ENCODE measurements around the gene CUL3.

CUL3 gene

GRCh38 chr2:224579411-224579810 lies 5.8 kb downstream of the CUL3 start:
- no peak for DNase-seq

- no peak for DNase-seq
Measured at GRCh38 chr2:224577541-224577940, 7.6 kb downstream of the CUL3 start.

DNA sequence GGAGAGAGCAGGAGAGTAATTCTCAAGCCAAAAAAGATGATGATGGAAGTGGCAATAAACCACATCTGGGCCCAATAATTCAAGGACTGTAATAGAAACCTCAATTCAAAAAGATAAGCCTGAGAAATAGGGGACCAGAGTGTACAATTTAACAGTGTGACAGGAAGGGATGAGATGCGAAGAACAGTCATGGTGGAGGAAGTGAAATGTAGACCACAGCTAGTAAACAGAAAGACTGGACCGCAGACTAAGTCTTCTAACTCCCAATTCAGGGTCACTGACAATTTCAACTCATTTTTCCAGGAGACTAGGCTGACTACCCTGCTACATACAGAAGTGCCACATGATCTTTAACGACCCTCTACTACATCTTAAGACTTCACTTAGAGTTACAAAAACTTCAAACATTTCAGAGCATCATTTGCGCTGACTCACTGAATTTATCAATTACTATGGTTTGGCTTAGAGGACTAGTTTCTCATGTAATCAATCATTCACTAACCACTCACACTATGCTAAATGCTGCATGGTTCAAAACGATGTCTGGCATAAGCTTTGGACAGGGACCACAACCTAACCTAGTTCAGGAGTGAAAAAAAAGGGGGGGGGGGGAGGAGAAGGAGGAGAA lies 9.0 kb downstream of the CUL3 start:
- no peak for DNase-seq

- DNase-seq, result no peak
Measured at GRCh38 chr2:224574423-224575084, 10.6 kb downstream of the CUL3 start.

- DNase-seq, result no peak
Measured at GRCh38 chr2:224573724-224574123, 11.4 kb downstream of the CUL3 start.

GRCh38 chr2:224572338-224572737 lies 12.8 kb downstream of the CUL3 start:
- no peak for DNase-seq

- DNase-seq, result no peak
Measured at GRCh38 chr2:224570328-224570993, 14.7 kb downstream of the CUL3 start.

DNA sequence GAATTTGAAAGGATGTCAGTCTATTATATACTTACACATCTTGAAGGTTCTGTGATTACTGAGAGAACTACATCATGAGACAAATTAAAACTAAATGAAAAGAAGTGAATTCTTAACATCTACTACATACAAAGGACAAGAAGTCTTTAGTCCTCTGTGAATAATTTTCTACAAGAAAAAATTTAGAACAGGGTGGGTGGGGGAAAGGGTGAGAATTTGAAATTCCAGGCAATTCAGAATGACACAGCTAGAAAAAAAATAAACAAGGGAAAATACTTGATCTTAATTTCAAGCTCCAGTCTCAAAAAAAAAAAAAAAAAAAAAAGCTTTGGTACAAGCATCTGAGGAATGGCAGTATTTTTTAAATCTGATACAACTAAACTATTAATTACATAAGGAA lies 15.5 kb downstream of the CUL3 start:
- DNase-seq, result no peak

GRCh38 chr2:224565452-224566035 lies 19.6 kb downstream of the CUL3 start:
- no peak for DNase-seq

- DNase-seq, result no peak
Measured at GRCh38 chr2:224563537-224563936, 21.6 kb downstream of the CUL3 start.

DNA sequence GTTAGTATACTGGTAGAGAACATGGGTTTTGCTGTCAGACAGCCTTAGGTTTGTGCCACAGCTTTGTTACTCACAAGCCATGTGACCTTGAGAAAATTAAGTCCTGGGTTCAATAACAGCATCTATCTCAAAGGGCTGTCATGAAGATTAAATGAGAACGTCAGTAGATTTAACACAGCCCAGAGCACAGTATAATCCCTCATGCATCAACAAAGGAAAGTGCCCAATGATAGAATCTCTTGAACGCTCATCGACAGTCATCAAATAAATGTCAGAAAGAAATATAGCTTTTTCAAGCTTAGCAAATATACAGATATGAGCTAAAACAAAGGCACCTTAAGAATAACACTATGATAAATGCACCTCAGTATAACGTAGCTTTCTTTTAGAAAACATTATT lies 22.3 kb downstream of the CUL3 start:
- no peak for DNase-seq

DNA sequence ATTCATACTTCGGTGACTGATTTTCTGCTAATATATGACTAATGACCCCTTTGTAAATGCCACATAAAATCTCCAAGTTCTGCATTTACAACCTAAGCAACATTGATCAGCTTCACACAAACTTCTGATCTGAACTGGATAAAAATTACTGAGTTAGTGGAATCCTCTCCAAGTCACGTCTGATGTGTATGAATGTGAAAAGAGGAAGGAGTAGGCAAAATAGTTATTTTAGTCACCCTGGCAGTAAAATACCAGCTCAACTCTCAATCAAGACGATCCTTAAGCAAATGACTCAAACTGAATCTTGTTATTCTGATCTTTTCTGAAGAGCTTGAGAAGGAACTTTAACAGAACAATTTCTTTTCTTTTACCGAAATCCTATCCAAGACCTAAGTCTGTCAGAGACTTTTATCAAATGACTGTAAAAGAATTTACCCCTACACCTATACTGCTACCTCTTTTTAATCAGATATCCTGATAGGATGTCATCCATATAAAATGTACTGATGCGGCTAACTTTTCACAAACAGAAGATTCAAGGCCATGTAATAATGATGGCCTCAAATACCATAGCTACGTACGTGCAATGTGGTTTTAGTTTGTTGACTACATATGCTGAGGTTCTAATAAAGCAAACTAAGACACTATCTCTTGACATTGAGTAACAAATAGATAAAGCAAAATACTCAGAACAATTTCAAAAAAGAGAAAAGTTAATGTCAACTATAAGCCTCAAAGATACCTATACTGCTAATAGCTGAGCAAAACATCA lies 23.7 kb downstream of the CUL3 start:
- DNase-seq, result no peak

GRCh38 chr2:224560549-224560948 lies 24.6 kb downstream of the CUL3 start:
- no peak for DNase-seq

DNA sequence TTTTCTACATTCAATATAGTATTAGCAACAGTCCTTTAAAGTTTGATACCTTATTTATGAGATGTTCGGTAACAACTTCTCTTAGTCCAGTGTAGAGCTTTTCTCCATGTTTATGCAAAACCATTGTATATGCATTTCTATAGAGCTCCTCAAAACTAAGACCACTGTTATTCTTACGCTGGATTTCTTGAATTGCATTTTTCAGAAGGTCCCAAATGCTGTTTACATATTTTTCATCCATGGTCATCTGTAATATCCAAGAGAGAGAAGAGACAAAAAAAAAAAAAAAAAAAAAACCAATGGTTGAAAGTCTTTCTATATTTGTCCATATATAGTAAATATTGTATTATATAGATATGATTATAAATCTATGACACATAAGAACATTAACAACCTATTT lies 27.6 kb downstream of the CUL3 start:
- DNase-seq, result no peak

GRCh38 chr2:224556381-224556780 lies 28.8 kb downstream of the CUL3 start:
- no peak for DNase-seq

GRCh38 chr2:224555823-224556366 lies 29.3 kb downstream of the CUL3 start:
- no peak for DNase-seq

GRCh38 chr2:224552771-224553170 lies 32.4 kb downstream of the CUL3 start:
- no peak for DNase-seq

GRCh38 chr2:224551693-224552092 lies 33.5 kb downstream of the CUL3 start:
- DNase-seq, result no peak

DNA sequence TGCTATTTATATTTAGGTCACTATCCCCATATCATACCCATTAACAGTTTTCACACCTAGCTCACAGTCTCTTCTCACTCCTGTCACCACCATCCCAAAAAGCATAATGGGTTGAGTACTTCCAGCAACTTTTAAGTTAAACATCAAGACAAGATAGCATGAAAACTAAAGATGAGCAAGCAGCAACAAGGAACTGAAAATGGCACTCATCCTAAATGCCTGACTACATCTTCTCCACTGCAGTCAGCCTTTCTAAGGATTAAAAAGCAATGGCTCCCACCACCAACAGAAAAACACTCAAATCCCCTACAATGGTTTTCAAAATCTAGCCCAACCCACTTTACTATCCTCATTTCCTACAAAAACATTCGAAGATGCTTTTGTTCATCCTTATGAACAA lies 38.2 kb downstream of the CUL3 start:
- no peak for DNase-seq

GRCh38 chr2:224545884-224546644 lies 39.1 kb downstream of the CUL3 start:
- DNase-seq, result no peak

DNA sequence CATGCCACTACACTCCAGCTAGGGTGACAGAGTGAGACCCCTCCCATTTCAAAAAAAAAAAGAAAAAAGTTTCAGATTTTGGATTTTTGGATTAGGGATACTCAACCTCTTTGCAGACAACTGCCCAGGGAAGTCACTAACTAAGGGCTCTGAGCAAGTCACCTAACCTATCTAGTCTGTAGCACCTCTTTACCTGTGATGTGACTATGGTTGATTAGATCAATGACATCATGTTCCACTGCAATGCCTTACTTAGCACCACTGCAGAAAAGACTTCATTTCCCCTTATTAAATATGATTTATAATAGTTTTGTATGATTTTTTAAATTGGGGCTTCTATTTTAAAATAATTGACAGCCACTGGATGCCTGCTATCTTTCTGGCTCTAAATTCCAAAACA lies 41.2 kb downstream of the CUL3 start:
- no peak for DNase-seq

- DNase-seq, result no peak
Measured at GRCh38 chr2:224538561-224539138, 46.5 kb downstream of the CUL3 start.

Data from activated effector memory CD4-positive, alpha-beta T cell treated with Interleukin-2 at 50 U/mL for 16 hours (primary cell).